ENCODE results near the gene YJEFN3. TPM values are rescaled to one million over a fixed set of nuclear protein-coding genes. Genes with fewer than 3 reads are reported as not detected.

YJEFN3 gene
- total RNA-seq, 4 donors from 2014 or later = 1.2 to 3.3 (median 2.8) TPM

GRCh38 chr19:19514881-19515641, 13.7 kb upstream of the YJEFN3 start, which contains the start of gene TSSK6:
TSS of gene TSSK6 (minus strand) at chr19:19515548. CDS start at chr19:19515427, 121 bp downstream.
- intact Hi-C loops (cut with DNase I) = no loop called here
- Histone ChIP-seq H3K36me3 (peaks cover 0 to 13% (median 6%) of the 10 kb centered on the region in 4 donors), H3K4me3 (peak within 1 kb of the TSS; percentile 76 to 97 (median 86)), H3K27ac (replicated peaks in 1 of 4) (peak within 1 kb of the TSS; percentile 86 to 91 (median 91)), H3K4me1 (peaks cover 26 to 56% (median 48%) of the 10 kb centered on the region in 4 donors), H3K27me3 (no peaks in the 10 kb centered on the region), H3K9me3 (peaks cover 0 to 5% (median 3%) of the 10 kb centered on the region in 4 donors)
- TF ChIP-seq POLR2A (IDR thresholded peaks at IDR 0.05; ENCODE audit: low read depth) = no peak
- 85% methylated on average over 48 of the region's 74 CpGs for WGBS
- no peak for DNase-seq (ENCODE audit: extremely low spot score)

- Histone ChIP-seq H3K27ac (replicated peaks in 1 of 4) (peak within 1 kb of the TSS; percentile 86 to 91 (median 91)), H3K36me3 (peaks cover 0 to 21% (median 13%) of the 10 kb centered on the region in 4 donors), H3K27me3 (no peaks in the 10 kb centered on the region), H3K9me3 (peaks cover 0 to 5% (median 3%) of the 10 kb centered on the region in 4 donors), H3K4me1 (peaks cover 26 to 57% (median 52%) of the 10 kb centered on the region in 4 donors), H3K4me3 (peak within 1 kb of the TSS; percentile 76 to 97 (median 86))
- TF ChIP-seq POLR2AphosphoS5 (IDR thresholded peaks at IDR 0.05) = peak; percentile 99
- no peak for TF ChIP-seq EP300 (IDR thresholded peaks at IDR 0.05)
- peak; percentile 50 for TF ChIP-seq POLR2A (IDR thresholded peaks at IDR 0.05; ENCODE audit: low read depth)
- peak in 1 of 3 experiments; percentile 8 for TF ChIP-seq CTCF (IDR thresholded peaks at IDR 0.05)
- DNase-seq (ENCODE audit: extremely low spot score) = peak; percentile 98
- intact Hi-C loops (cut with DNase I) = no loop called here
- 2% methylated on average over 22 of the region's 61 CpGs for WGBS
These were observed 12.8 kb upstream of the YJEFN3 start, which contains the start of gene NDUFA13 for GRCh38 chr19:19515642-19516519. TSS of gene NDUFA13 (plus strand) at chr19:19516225. CDS start at chr19:19516239, 14 bp downstream.

- intact Hi-C loops (cut with DNase I) = no loop called here
- H3K9me3 ChIP-seq = peaks cover 0 to 5% (median 3%) of the 10 kb centered on the region in 4 donors
- TF ChIP-seq POLR2AphosphoS5 (IDR thresholded peaks at IDR 0.05) (no peak), CTCF (IDR thresholded peaks at IDR 0.05) (no peak), EP300 (IDR thresholded peaks at IDR 0.05) (no peak), POLR2A (IDR thresholded peaks at IDR 0.05; ENCODE audit: low read depth) (no peak)
- no peak overlapping the region for H3K27ac ChIP-seq (replicated peaks in 1 of 4)
- WGBS = 82% methylated on average over 10 of the region's 10 CpGs
- H3K27me3 ChIP-seq = no peaks in the 10 kb centered on the region
- peaks cover 26 to 70% (median 52%) of the 10 kb centered on the region in 4 donors for H3K4me1 ChIP-seq
- peak overlapping the region; percentile 76 to 97 (median 86) for H3K4me3 ChIP-seq
- peaks cover 0 to 25% (median 13%) of the 10 kb centered on the region in 4 donors for H3K36me3 ChIP-seq
- no peak for DNase-seq (ENCODE audit: extremely low spot score)
These were observed 11.5 kb upstream of the YJEFN3 start for GRCh38 chr19:19517235-19517619.

- H3K36me3 ChIP-seq = peaks cover 0 to 51% (median 26%) of the 10 kb centered on the region in 4 donors
- no peak overlapping the region for H3K4me3 ChIP-seq
- peaks cover 20 to 68% (median 37%) of the 10 kb centered on the region in 4 donors for H3K4me1 ChIP-seq
- DNase-seq (ENCODE audit: extremely low spot score) = no peak
- no peak overlapping the region for H3K27ac ChIP-seq (replicated peaks in 1 of 4)
- H3K27me3 ChIP-seq = no peaks in the 10 kb centered on the region
- intact Hi-C loops (cut with DNase I) = no loop called here
- H3K9me3 ChIP-seq = no peaks in the 10 kb centered on the region
- no peak for TF ChIP-seq POLR2A (IDR thresholded peaks at IDR 0.05; ENCODE audit: low read depth)
- no peak for TF ChIP-seq EP300 (IDR thresholded peaks at IDR 0.05)
- TF ChIP-seq CTCF (IDR thresholded peaks at IDR 0.05) = no peak
- TF ChIP-seq POLR2AphosphoS5 (IDR thresholded peaks at IDR 0.05) = no peak
- 81% methylated on average over 6 of the region's 6 CpGs for WGBS
These were observed 7.7 kb upstream of the YJEFN3 start for GRCh38 chr19:19520989-19521388.

All from esophagus muscularis mucosa (tissue), 4 donors.